Measurements from ENCODE around the gene AMBN.

AMBN gene

DNA sequence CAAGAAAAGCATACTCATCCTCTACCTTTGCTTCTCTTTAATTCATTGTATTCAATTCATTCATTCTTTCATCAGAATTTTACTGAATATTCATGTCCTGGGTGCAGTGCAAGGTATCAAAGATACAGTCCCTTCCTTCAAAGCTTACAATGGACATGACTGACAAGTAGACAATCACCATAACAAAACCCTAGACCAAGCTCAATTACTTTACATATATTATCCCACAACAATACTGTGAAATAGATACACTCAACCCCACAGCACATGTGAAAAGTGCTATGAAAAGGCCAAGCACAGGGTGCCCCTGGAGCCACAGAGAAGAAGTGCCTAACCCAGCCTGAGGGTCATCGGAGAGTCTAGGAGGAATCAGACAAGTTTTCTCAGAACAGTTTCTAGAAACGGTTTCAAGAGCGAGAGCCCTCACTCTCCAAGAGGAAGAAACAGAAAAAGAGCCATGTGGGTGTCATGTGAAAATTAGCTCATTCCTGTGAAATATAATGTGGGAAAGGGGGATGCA is 15.3 kb downstream of the AMBN start:
- TF ChIP-seq FOXP2 (optimal IDR thresholded peaks at IDR 0.05; ENCODE audit: borderline replicate concordance, extremely low read depth, extremely low read length, insufficient read depth) (no peak), SIN3A (IDR thresholded peaks at IDR 0.05; ENCODE audit: borderline replicate concordance, insufficient read depth, low read length) (no peak), TAF1 (IDR thresholded peaks at IDR 0.05; ENCODE audit: borderline replicate concordance, insufficient read depth, low read length) (no peak), POLR2AphosphoS5 (IDR thresholded peaks at IDR 0.05; ENCODE audit: low read depth, low read length) (no peak)
- TF ChIP-seq, protein P1, sequence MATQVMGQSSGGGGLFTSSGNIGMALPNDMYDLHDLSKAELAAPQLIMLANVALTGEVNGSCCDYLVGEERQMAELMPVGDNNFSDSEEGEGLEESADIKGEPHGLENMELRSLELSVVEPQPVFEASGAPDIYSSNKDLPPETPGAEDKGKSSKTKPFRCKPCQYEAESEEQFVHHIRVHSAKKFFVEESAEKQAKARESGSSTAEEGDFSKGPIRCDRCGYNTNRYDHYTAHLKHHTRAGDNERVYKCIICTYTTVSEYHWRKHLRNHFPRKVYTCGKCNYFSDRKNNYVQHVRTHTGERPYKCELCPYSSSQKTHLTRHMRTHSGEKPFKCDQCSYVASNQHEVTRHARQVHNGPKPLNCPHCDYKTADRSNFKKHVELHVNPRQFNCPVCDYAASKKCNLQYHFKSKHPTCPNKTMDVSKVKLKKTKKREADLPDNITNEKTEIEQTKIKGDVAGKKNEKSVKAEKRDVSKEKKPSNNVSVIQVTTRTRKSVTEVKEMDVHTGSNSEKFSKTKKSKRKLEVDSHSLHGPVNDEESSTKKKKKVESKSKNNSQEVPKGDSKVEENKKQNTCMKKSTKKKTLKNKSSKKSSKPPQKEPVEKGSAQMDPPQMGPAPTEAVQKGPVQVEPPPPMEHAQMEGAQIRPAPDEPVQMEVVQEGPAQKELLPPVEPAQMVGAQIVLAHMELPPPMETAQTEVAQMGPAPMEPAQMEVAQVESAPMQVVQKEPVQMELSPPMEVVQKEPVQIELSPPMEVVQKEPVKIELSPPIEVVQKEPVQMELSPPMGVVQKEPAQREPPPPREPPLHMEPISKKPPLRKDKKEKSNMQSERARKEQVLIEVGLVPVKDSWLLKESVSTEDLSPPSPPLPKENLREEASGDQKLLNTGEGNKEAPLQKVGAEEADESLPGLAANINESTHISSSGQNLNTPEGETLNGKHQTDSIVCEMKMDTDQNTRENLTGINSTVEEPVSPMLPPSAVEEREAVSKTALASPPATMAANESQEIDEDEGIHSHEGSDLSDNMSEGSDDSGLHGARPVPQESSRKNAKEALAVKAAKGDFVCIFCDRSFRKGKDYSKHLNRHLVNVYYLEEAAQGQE (IDR thresholded peaks at IDR 0.05; ENCODE audit: insufficient read depth in 1 of 2, low read depth in 2 of 2, low read length in 2 of 2) = no peak

DNA sequence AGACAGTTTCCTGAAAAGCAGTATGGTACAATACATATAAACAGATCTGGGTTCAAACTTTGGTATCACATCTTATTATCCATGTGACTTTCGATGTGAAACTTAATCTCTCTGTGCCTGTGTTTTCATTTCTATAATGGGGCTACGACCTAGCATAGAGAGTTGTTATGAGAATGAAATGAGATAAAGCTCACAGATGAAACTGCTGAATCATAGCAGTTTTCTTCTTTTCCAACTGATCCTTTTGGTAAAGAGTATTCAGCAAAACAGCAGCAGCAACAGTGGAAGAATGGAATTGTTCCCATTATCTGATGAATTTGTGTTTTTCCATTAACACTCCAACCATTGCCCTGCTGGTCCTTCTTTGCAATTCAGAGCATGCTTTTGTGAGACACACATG is 16.3 kb downstream of the AMBN start:
- TF ChIP-seq SIN3A (IDR thresholded peaks at IDR 0.05; ENCODE audit: borderline replicate concordance, insufficient read depth, low read length) = no peak
- TF ChIP-seq FOXP2 (optimal IDR thresholded peaks at IDR 0.05; ENCODE audit: borderline replicate concordance, extremely low read depth, extremely low read length, insufficient read depth) = no peak
- TF ChIP-seq TAF1 (IDR thresholded peaks at IDR 0.05; ENCODE audit: borderline replicate concordance, insufficient read depth, low read length) = no peak
- TF ChIP-seq, protein P1 (IDR thresholded peaks at IDR 0.05; ENCODE audit: insufficient read depth in 1 of 2, low read depth in 2 of 2, low read length in 2 of 2) = no peak
- no peak for TF ChIP-seq POLR2AphosphoS5 (IDR thresholded peaks at IDR 0.05; ENCODE audit: low read depth, low read length)

DNA sequence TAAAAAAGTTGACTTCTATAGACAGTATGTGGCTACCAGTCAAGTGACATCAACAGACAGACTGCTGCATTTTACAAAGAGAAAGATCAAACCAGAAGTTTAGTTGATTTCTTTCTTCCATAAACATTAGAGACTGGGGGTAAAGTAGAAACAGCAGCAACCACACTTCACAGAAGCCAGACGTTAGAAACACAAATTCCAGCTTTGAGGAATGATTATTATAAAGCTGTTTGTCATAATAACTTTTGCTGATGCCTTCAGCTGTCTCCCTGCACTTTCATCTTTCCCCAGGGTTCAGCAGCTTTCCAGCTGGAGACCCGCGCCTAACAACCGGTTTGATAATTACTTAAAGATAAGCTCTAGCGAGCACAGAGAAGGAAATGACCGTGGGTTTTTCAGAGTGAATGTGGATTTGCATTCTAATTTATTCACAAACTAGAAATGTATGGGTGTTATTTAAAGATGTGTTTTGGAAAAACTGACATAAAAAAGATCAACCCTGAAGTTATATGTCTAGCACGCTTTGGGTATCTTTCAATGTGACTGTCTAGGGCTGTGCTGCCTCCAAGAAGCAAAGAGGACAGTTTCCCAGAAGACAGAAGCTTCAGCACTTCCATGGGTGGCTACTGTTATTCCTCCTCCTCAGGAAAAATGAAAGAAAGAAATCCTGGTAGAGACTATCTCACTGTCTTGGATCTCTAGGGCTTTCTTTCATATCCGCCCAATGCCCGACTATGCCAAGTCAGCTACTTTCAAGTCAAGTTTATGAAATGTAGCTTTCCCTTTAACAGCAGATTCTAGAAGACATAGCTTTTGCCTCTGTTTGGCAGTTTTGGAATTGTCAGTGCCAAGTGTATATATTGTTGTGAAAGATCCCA is 21.5 kb downstream of the AMBN start:
- TF ChIP-seq POLR2AphosphoS5 (IDR thresholded peaks at IDR 0.05; ENCODE audit: low read depth, low read length) (no peak), SIN3A (IDR thresholded peaks at IDR 0.05; ENCODE audit: borderline replicate concordance, insufficient read depth, low read length) (no peak), TAF1 (IDR thresholded peaks at IDR 0.05; ENCODE audit: borderline replicate concordance, insufficient read depth, low read length) (no peak), FOXP2 (optimal IDR thresholded peaks at IDR 0.05; ENCODE audit: borderline replicate concordance, extremely low read depth, extremely low read length, insufficient read depth) (no peak)
- TF ChIP-seq, protein P1 (IDR thresholded peaks at IDR 0.05; ENCODE audit: insufficient read depth in 1 of 2, low read depth in 2 of 2, low read length in 2 of 2) = no peak

DNA sequence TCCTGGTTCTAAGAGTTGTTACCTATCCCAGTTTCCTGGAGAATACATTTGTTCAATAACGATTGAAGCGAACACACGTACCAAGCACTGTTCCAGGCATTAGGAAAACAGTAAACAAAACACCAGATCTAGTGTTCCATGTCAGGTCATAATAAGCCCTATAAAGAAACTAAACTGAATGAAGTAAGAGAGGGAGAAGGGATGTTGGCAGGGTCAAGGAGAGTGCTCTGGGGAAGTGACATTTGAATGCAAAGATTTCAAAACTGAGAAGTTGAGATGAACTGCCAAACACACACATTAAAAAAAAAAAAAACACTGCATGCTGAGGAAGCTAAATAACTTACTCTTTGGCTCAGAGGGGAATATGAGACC is 22.1 kb downstream of the AMBN start:
- no peak for TF ChIP-seq FOXP2 (optimal IDR thresholded peaks at IDR 0.05; ENCODE audit: borderline replicate concordance, extremely low read depth, extremely low read length, insufficient read depth)
- no peak for TF ChIP-seq SIN3A (IDR thresholded peaks at IDR 0.05; ENCODE audit: borderline replicate concordance, insufficient read depth, low read length)
- TF ChIP-seq, protein P1 (IDR thresholded peaks at IDR 0.05; ENCODE audit: insufficient read depth in 1 of 2, low read depth in 2 of 2, low read length in 2 of 2) = no peak
- no peak for TF ChIP-seq POLR2AphosphoS5 (IDR thresholded peaks at IDR 0.05; ENCODE audit: low read depth, low read length)
- no peak for TF ChIP-seq TAF1 (IDR thresholded peaks at IDR 0.05; ENCODE audit: borderline replicate concordance, insufficient read depth, low read length)

All from PFSK-1 (cell line).